Measurements from ENCODE around the gene VPS11. TPM values are rescaled to one million over a fixed set of nuclear protein-coding genes. Genes with fewer than 3 reads are reported as not detected.
A peak's percentile ranks its signal among the peaks of the same experiment; 100 is the strongest.

Gene VPS11
- total RNA-seq, 1 donor: 35.1 TPM

DNA sequence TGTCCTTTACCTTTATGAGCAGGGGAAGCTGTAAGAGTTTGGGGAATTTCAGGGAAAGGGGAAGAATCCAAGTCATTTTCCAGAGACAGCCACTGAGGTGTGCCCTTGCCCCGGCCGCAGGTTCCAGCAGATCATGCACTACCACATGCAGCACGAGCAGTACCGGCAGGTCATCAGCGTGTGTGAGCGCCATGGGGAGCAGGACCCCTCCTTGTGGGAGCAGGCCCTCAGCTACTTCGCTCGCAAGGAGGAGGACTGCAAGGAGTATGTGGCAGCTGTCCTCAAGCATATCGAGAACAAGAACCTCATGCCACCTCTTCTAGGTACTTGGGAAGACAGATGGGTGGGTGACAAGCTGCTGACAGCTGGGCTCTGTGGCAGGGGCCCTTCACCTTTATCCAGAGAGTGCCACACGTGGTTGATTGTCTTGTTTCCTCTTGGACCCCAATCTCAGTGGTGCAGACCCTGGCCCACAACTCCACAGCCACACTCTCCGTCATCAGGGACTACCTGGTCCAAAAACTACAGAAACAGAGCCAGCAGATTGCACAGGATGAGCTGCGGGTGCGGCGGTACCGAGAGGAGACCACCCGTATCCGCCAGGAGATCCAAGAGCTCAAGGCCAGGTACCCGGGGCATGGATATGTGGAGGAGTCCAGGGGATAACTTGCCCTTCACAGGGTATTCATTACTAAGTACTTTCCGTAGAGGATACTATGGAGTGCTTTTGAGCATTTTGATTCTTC is 11.2 kb downstream of the VPS11 start:
- Histone ChIP-seq H3K4me1 (ENCODE audit: insufficient read depth, low read length) (no peaks in the 10 kb centered on the region), H3K27me3 (ENCODE audit: insufficient read depth, low read length) (no peaks in the 10 kb centered on the region), H4K20me1 (ENCODE audit: insufficient read depth, low read length) (no peaks in the 10 kb centered on the region), H3K36me3 (ENCODE audit: insufficient read depth, low read length) (peaks cover 54% of the 10 kb centered on the region), H3K4me2 (ENCODE audit: insufficient read depth, low read length) (no peak overlapping the region), H3K9me3 (ENCODE audit: low read depth, low read length) (no peaks in the 10 kb centered on the region), H3K4me3 (ENCODE audit: insufficient read depth, low read length) (no peak overlapping the region), H2AFZ (ENCODE audit: low read length) (no peak overlapping the region), H3K79me2 (ENCODE audit: insufficient read depth, low read length) (no peaks in the 10 kb centered on the region), H3K27ac (ENCODE audit: low read depth, low read length) (no peak overlapping the region)
- TF ChIP-seq, protein P1, sequence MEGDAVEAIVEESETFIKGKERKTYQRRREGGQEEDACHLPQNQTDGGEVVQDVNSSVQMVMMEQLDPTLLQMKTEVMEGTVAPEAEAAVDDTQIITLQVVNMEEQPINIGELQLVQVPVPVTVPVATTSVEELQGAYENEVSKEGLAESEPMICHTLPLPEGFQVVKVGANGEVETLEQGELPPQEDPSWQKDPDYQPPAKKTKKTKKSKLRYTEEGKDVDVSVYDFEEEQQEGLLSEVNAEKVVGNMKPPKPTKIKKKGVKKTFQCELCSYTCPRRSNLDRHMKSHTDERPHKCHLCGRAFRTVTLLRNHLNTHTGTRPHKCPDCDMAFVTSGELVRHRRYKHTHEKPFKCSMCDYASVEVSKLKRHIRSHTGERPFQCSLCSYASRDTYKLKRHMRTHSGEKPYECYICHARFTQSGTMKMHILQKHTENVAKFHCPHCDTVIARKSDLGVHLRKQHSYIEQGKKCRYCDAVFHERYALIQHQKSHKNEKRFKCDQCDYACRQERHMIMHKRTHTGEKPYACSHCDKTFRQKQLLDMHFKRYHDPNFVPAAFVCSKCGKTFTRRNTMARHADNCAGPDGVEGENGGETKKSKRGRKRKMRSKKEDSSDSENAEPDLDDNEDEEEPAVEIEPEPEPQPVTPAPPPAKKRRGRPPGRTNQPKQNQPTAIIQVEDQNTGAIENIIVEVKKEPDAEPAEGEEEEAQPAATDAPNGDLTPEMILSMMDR (IDR thresholded peaks at IDR 0.05; ENCODE audit: extremely low read depth, low read depth, low read length): no peak
- DNase-seq (ENCODE audit: insufficient read length, low spot score, missing footprints): no peak

DNA sequence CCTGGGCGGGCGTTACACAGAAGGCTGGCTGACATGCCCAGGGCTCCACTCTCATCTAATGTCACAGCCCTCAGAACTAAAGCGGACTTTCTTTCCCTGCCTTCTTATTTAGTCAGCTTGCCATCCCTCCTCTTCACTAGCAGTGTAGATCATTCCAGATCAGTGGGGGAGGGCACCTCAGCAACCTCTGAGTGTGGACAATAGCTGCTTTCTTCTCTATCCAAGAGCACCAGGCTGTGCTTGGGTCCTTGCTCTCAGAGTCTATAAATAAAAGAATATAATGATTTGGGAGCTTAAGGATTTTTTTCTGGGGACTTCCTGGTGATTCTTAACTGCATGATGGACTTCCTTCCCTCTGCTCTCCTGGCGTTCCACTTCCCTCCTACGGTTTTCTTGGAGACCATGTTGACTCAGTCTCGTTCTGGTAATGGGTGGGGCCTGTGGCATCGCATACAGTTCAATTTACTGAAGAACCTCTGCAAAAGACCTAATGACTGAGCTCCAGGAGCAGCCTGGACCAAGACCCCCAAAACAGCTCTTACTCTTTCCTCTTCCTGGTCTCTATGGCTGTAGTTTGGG is 14.2 kb downstream of the VPS11 start:
- no peaks in the 10 kb centered on the region for H3K9me3 ChIP-seq (ENCODE audit: low read depth, low read length)
- peak; percentile 23 for DNase-seq (ENCODE audit: insufficient read length, low spot score, missing footprints)
- no peaks in the 10 kb centered on the region for H3K27me3 ChIP-seq (ENCODE audit: insufficient read depth, low read length)
- peaks cover 13% of the 10 kb centered on the region for H3K79me2 ChIP-seq (ENCODE audit: insufficient read depth, low read length)
- no peak overlapping the region for H3K4me2 ChIP-seq (ENCODE audit: insufficient read depth, low read length)
- no peak overlapping the region for H3K27ac ChIP-seq (ENCODE audit: low read depth, low read length)
- H2AFZ ChIP-seq (ENCODE audit: low read length): no peak overlapping the region
- no peak overlapping the region for H3K4me3 ChIP-seq (ENCODE audit: insufficient read depth, low read length)
- TF ChIP-seq, protein P1 (IDR thresholded peaks at IDR 0.05; ENCODE audit: extremely low read depth, low read depth, low read length): no peak
- H3K4me1 ChIP-seq (ENCODE audit: insufficient read depth, low read length): peaks cover 11% of the 10 kb centered on the region
- no peaks in the 10 kb centered on the region for H4K20me1 ChIP-seq (ENCODE audit: insufficient read depth, low read length)
- H3K36me3 ChIP-seq (ENCODE audit: insufficient read depth, low read length): peaks cover 45% of the 10 kb centered on the region

DNA sequence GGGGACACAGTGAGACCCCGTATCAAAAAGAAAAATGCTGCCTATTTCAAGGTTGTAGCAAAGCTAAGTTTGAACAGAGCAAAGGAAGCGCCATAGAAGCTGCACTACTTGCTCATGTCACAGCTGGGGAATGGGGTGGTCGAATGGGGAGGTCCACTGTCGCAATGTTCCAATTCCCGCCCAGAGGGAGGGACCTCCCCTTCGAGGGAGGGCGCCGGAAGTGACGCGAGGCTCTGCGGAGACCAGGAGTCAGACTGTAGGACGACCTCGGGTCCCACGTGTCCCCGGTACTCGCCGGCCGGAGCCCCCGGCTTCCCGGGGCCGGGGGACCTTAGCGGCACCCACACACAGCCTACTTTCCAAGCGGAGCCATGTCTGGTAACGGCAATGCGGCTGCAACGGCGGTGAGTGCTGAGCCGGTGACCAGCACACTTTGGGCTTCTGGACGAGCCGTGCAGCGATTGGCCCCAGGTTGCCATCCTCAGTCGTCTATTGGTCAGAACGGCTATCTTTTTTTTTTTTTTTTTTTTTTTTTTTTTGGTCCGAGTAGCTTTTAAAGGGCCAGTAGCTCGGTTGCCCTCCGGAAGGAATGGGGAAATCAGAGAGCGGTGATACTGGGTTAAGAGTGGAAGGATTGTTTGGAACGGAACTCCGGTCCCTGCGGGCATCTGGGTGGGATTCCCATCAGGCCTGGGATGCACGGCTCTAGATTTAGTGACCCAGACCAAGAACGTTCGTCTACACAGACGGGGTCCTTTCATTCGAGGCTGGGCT is 17.2 kb downstream of the VPS11 start, which contains the start of gene HMBS:
Gene HMBS (plus strand): TSS at position 219 of the 774 bp plus-strand sequence. CDS start 153 bp downstream, at position 372.
- TF ChIP-seq, protein P1 (IDR thresholded peaks at IDR 0.05; ENCODE audit: extremely low read depth, low read depth, low read length): no peak
- H3K4me3 ChIP-seq (ENCODE audit: insufficient read depth, low read length): peak within 1 kb of the TSS; percentile 93
- H3K27me3 ChIP-seq (ENCODE audit: insufficient read depth, low read length): no peaks in the 10 kb centered on the region
- H3K79me2 ChIP-seq (ENCODE audit: insufficient read depth, low read length): peaks cover 26% of the 10 kb centered on the region
- peak; percentile 96 for DNase-seq (ENCODE audit: insufficient read length, low spot score, missing footprints)
- peak within 1 kb of the TSS; percentile 99 for H3K4me2 ChIP-seq (ENCODE audit: insufficient read depth, low read length)
- peak within 1 kb of the TSS; percentile 93 for H3K27ac ChIP-seq (ENCODE audit: low read depth, low read length)
- peaks cover 24% of the 10 kb centered on the region for H3K36me3 ChIP-seq (ENCODE audit: insufficient read depth, low read length)
- H2AFZ ChIP-seq (ENCODE audit: low read length): peak within 1 kb of the TSS; percentile 90
- H3K4me1 ChIP-seq (ENCODE audit: insufficient read depth, low read length): peaks cover 11% of the 10 kb centered on the region
- no peaks in the 10 kb centered on the region for H3K9me3 ChIP-seq (ENCODE audit: low read depth, low read length)
- no peaks in the 10 kb centered on the region for H4K20me1 ChIP-seq (ENCODE audit: insufficient read depth, low read length)

All from osteoblast (primary cell).